HG03442 (cell line): ENCODE measurements around the gene MARCHF10.
A peak's percentile ranks its signal among the peaks of the same experiment; 100 is the strongest.

Experiments
- ATAC-seq: cut with Tn5 transposase; IDR thresholded peaks from one replicate; pipeline ENCODE4 v1.9.1; 2021; ENCODE audit warnings: mild to moderate bottlenecking, moderate library complexity; ENCODE audit not compliant: unreplicated experiment

The MARCHF10 gene

GRCh38 chr17:62720126-62720850 is 87.8 kb downstream of the MARCHF10 start:
- ATAC-seq, result peak; percentile 31

- no peak for ATAC-seq
Observed at GRCh38 chr17:62719586-62719985, 88.5 kb downstream of the MARCHF10 start.

GRCh38 chr17:62718429-62718828 is 89.7 kb downstream of the MARCHF10 start:
- ATAC-seq, result no peak

- no peak for ATAC-seq
Observed at GRCh38 chr17:62717889-62718288, 90.2 kb downstream of the MARCHF10 start.

GRCh38 chr17:62717589-62717855 is 90.6 kb downstream of the MARCHF10 start:
- no peak for ATAC-seq

- ATAC-seq, result no peak
Observed at GRCh38 chr17:62716834-62717588, 91.1 kb downstream of the MARCHF10 start.

GRCh38 chr17:62715882-62716390 is 92.2 kb downstream of the MARCHF10 start:
- no peak for ATAC-seq

- ATAC-seq, result no peak
Observed at GRCh38 chr17:62714016-62714777, 93.9 kb downstream of the MARCHF10 start.

GRCh38 chr17:62713086-62713881 is 94.8 kb downstream of the MARCHF10 start:
- no peak for ATAC-seq

- ATAC-seq, result no peak
Observed at GRCh38 chr17:62712171-62712581, 95.9 kb downstream of the MARCHF10 start.

GRCh38 chr17:62708587-62708986 is 99.5 kb downstream of the MARCHF10 start:
- ATAC-seq, result no peak

GRCh38 chr17:62707425-62707739 is 100.7 kb downstream of the MARCHF10 start:
- no peak for ATAC-seq

- ATAC-seq, result no peak
Observed at GRCh38 chr17:62706598-62707424, 101.3 kb downstream of the MARCHF10 start.

GRCh38 chr17:62705778-62706597 is 102.1 kb downstream of the MARCHF10 start:
- no peak for ATAC-seq

GRCh38 chr17:62705156-62705777 is 102.8 kb downstream of the MARCHF10 start:
- no peak for ATAC-seq

- peak; percentile 11 for ATAC-seq
Observed at GRCh38 chr17:62704381-62704971, 103.6 kb downstream of the MARCHF10 start.

GRCh38 chr17:62703776-62704380 is 104.2 kb downstream of the MARCHF10 start:
- ATAC-seq, result peak; percentile 82

GRCh38 chr17:62703261-62703775 is 104.8 kb downstream of the MARCHF10 start:
- no peak for ATAC-seq
